ENCODE results near the gene GNB3. TPM values are rescaled to one million over a fixed set of nuclear protein-coding genes. Genes with fewer than 3 reads are reported as not detected.

GNB3 gene
- total RNA-seq, 1 donor from 2014 or later, result 5.6 TPM

GRCh38 chr12:6828781-6829535 is 11.8 kb upstream of the GNB3 start:
- no peak for TF ChIP-seq CTCF (IDR thresholded peaks at IDR 0.05; ENCODE audit: unreplicated experiment)
- Mint-ChIP-seq H3K4me1 (ENCODE audit: low read depth) (peaks cover 6% of the 10 kb centered on the region), H3K36me3 (ENCODE audit: insufficient read depth) (peaks cover 5% of the 10 kb centered on the region), H3K27me3 (peaks cover 33% of the 10 kb centered on the region), H3K9me3 (ENCODE audit: low read depth) (no peaks in the 10 kb centered on the region), H3K27ac (peak overlapping the region; percentile 89), H3K4me3 (ENCODE audit: low read depth) (peak overlapping the region; percentile 87)
- DNase-seq (ENCODE audit: low spot score, unreplicated experiment), result no peak

GRCh38 chr12:6829536-6830220 is 11.0 kb upstream of the GNB3 start:
- peak; percentile 32 for TF ChIP-seq CTCF (IDR thresholded peaks at IDR 0.05; ENCODE audit: unreplicated experiment)
- H3K4me3 Mint-ChIP-seq (ENCODE audit: low read depth), result peak overlapping the region; percentile 87
- H3K9me3 Mint-ChIP-seq (ENCODE audit: low read depth), result no peaks in the 10 kb centered on the region
- peak overlapping the region; percentile 89 for H3K27ac Mint-ChIP-seq
- H3K4me1 Mint-ChIP-seq (ENCODE audit: low read depth), result peaks cover 6% of the 10 kb centered on the region
- H3K27me3 Mint-ChIP-seq, result peaks cover 27% of the 10 kb centered on the region
- H3K36me3 Mint-ChIP-seq (ENCODE audit: insufficient read depth), result peaks cover 7% of the 10 kb centered on the region
- DNase-seq (ENCODE audit: low spot score, unreplicated experiment), result no peak

- Mint-ChIP-seq H3K4me3 (ENCODE audit: low read depth) (peak overlapping the region; percentile 87), H3K4me1 (ENCODE audit: low read depth) (peaks cover 6% of the 10 kb centered on the region), H3K36me3 (ENCODE audit: insufficient read depth) (peaks cover 7% of the 10 kb centered on the region), H3K27ac (no peak overlapping the region), H3K9me3 (ENCODE audit: low read depth) (no peaks in the 10 kb centered on the region), H3K27me3 (peaks cover 20% of the 10 kb centered on the region)
- DNase-seq (ENCODE audit: low spot score, unreplicated experiment), result no peak
- TF ChIP-seq CTCF (IDR thresholded peaks at IDR 0.05; ENCODE audit: unreplicated experiment), result no peak
Measured at GRCh38 chr12:6830286-6830890, 10.3 kb upstream of the GNB3 start.

GRCh38 chr12:6830999-6831398 is 9.7 kb upstream of the GNB3 start:
- no peaks in the 10 kb centered on the region for H3K9me3 Mint-ChIP-seq (ENCODE audit: low read depth)
- H3K27ac Mint-ChIP-seq, result no peak overlapping the region
- DNase-seq (ENCODE audit: low spot score, unreplicated experiment), result no peak
- H3K4me3 Mint-ChIP-seq (ENCODE audit: low read depth), result peak overlapping the region; percentile 33
- H3K36me3 Mint-ChIP-seq (ENCODE audit: insufficient read depth), result peaks cover 8% of the 10 kb centered on the region
- TF ChIP-seq CTCF (IDR thresholded peaks at IDR 0.05; ENCODE audit: unreplicated experiment), result no peak
- peaks cover 8% of the 10 kb centered on the region for H3K4me1 Mint-ChIP-seq (ENCODE audit: low read depth)
- H3K27me3 Mint-ChIP-seq, result peaks cover 14% of the 10 kb centered on the region

GRCh38 chr12:6831450-6831995 is 9.2 kb upstream of the GNB3 start:
- peaks cover 8% of the 10 kb centered on the region for H3K4me1 Mint-ChIP-seq (ENCODE audit: low read depth)
- H3K36me3 Mint-ChIP-seq (ENCODE audit: insufficient read depth), result peaks cover 8% of the 10 kb centered on the region
- no peak for TF ChIP-seq CTCF (IDR thresholded peaks at IDR 0.05; ENCODE audit: unreplicated experiment)
- no peak for DNase-seq (ENCODE audit: low spot score, unreplicated experiment)
- H3K27ac Mint-ChIP-seq, result no peak overlapping the region
- H3K27me3 Mint-ChIP-seq, result peaks cover 9% of the 10 kb centered on the region
- H3K9me3 Mint-ChIP-seq (ENCODE audit: low read depth), result no peaks in the 10 kb centered on the region
- no peak overlapping the region for H3K4me3 Mint-ChIP-seq (ENCODE audit: low read depth)
